ENCODE measurements around the gene INPP4B.

INPP4B gene

GRCh38 chr4:142393127-142393526 is 453.0 kb downstream of the INPP4B start:
- no peak overlapping the region for H3K14ac ChIP-seq (ENCODE audit: low read length)
- no peak overlapping the region for H2BK12ac ChIP-seq (ENCODE audit: low read length)
- no peak overlapping the region for H2BK120ac ChIP-seq (ENCODE audit: low read depth, low read length)
- no peak for DNase-seq (ENCODE audit: low spot score)
- H3K4me1 ChIP-seq (ENCODE audit: control insufficient read depth in 2 of 2, insufficient read depth in 1 of 2, low read depth in 1 of 2, low read length in 2 of 2): no peaks in the 10 kb centered on the region
- H2BK5ac ChIP-seq (ENCODE audit: low read length): no peak overlapping the region
- H3K23ac ChIP-seq (ENCODE audit: low read depth, low read length, poor library complexity): no peak overlapping the region
- no peak overlapping the region for H4K8ac ChIP-seq (ENCODE audit: low read depth, low read length)
- H3K18ac ChIP-seq (ENCODE audit: low read length): no peak overlapping the region
- no peak overlapping the region for H2AK5ac ChIP-seq (ENCODE audit: low read depth, low read length)
- H3K9me3 ChIP-seq (replicated peaks in 1 of 2; ENCODE audit: control insufficient read depth in 2 of 2, insufficient read depth in 1 of 2, low read depth in 1 of 2, low read length in 2 of 2): peaks cover 0 to 4% of the 10 kb centered on the region in 2 donors
- no peak overlapping the region for H3K9ac ChIP-seq (ENCODE audit: low read depth, low read length, poor library complexity)
- H3K4me2 ChIP-seq (ENCODE audit: insufficient read depth, low read length, poor library complexity, severe bottlenecking): no peak overlapping the region
- H3K27me3 ChIP-seq (ENCODE audit: control insufficient read depth in 3 of 3, insufficient read depth in 3 of 3, low read depth in 1 of 3, low read length in 3 of 3): no peaks in the 10 kb centered on the region
- no peak overlapping the region for H2AFZ ChIP-seq (ENCODE audit: low read length)
- H3K4ac ChIP-seq (ENCODE audit: low read length): no peak overlapping the region
- no peak overlapping the region for H3K4me3 ChIP-seq (ENCODE audit: low read length in 2 of 2)
- no peaks in the 10 kb centered on the region for H3K79me1 ChIP-seq (ENCODE audit: low read depth, low read length)
- WGBS, 2 donors (ENCODE audit: extremely low coverage in 2 of 2, insufficient read length in 2 of 2, insufficient replicate concordance in 1 of 2): no CpG with 5 or more reads among the region's 4 CpGs
- H3K27ac ChIP-seq (replicated peaks; ENCODE audit: low read length): no peak overlapping the region
- H3K36me3 ChIP-seq (replicated peaks in 1 of 2; ENCODE audit: control insufficient read depth in 2 of 2, insufficient read depth in 2 of 2, low read length in 2 of 2): no peaks in the 10 kb centered on the region
- H2BK15ac ChIP-seq (ENCODE audit: low read length): no peak overlapping the region
- no peak overlapping the region for H4K91ac ChIP-seq (ENCODE audit: low read depth, low read length, poor library complexity)

- Histone ChIP-seq H2BK15ac (ENCODE audit: low read length) (no peak overlapping the region), H3K27me3 (ENCODE audit: control insufficient read depth in 3 of 3, insufficient read depth in 3 of 3, low read depth in 1 of 3, low read length in 3 of 3) (no peaks in the 10 kb centered on the region), H2AK5ac (ENCODE audit: low read depth, low read length) (no peak overlapping the region), H4K8ac (ENCODE audit: low read depth, low read length) (no peak overlapping the region), H3K4me2 (ENCODE audit: insufficient read depth, low read length, poor library complexity, severe bottlenecking) (no peak overlapping the region), H3K36me3 (replicated peaks in 1 of 2; ENCODE audit: control insufficient read depth in 2 of 2, insufficient read depth in 2 of 2, low read length in 2 of 2) (no peaks in the 10 kb centered on the region), H2AFZ (ENCODE audit: low read length) (no peak overlapping the region), H4K91ac (ENCODE audit: low read depth, low read length, poor library complexity) (no peak overlapping the region), H3K23ac (ENCODE audit: low read depth, low read length, poor library complexity) (no peak overlapping the region), H3K18ac (ENCODE audit: low read length) (no peak overlapping the region), H2BK120ac (ENCODE audit: low read depth, low read length) (no peak overlapping the region), H3K4me3 (ENCODE audit: low read length in 2 of 2) (no peak overlapping the region), H3K9me3 (replicated peaks in 1 of 2; ENCODE audit: control insufficient read depth in 2 of 2, insufficient read depth in 1 of 2, low read depth in 1 of 2, low read length in 2 of 2) (no peaks in the 10 kb centered on the region), H2BK5ac (ENCODE audit: low read length) (no peak overlapping the region), H3K4ac (ENCODE audit: low read length) (no peak overlapping the region), H3K14ac (ENCODE audit: low read length) (no peak overlapping the region), H3K4me1 (ENCODE audit: control insufficient read depth in 2 of 2, insufficient read depth in 1 of 2, low read depth in 1 of 2, low read length in 2 of 2) (no peaks in the 10 kb centered on the region), H3K27ac (replicated peaks; ENCODE audit: low read length) (no peak overlapping the region), H3K9ac (ENCODE audit: low read depth, low read length, poor library complexity) (no peak overlapping the region), H3K79me1 (ENCODE audit: low read depth, low read length) (no peaks in the 10 kb centered on the region), H2BK12ac (ENCODE audit: low read length) (no peak overlapping the region)
- DNase-seq (ENCODE audit: low spot score): no peak
- WGBS, 2 donors (ENCODE audit: extremely low coverage in 2 of 2, insufficient read length in 2 of 2, insufficient replicate concordance in 1 of 2): no CpG with 5 or more reads among the region's 6 CpGs
Observed at GRCh38 chr4:142386856-142387255, 459.2 kb downstream of the INPP4B start.

GRCh38 chr4:142386449-142386848 is 459.7 kb downstream of the INPP4B start:
- Histone ChIP-seq H3K4ac (ENCODE audit: low read length) (no peak overlapping the region), H3K4me1 (ENCODE audit: control insufficient read depth in 2 of 2, insufficient read depth in 1 of 2, low read depth in 1 of 2, low read length in 2 of 2) (no peaks in the 10 kb centered on the region), H3K18ac (ENCODE audit: low read length) (no peak overlapping the region), H3K4me3 (ENCODE audit: low read length in 2 of 2) (no peak overlapping the region), H3K9ac (ENCODE audit: low read depth, low read length, poor library complexity) (no peak overlapping the region), H4K8ac (ENCODE audit: low read depth, low read length) (no peak overlapping the region), H2BK5ac (ENCODE audit: low read length) (no peak overlapping the region), H2AFZ (ENCODE audit: low read length) (no peak overlapping the region), H3K23ac (ENCODE audit: low read depth, low read length, poor library complexity) (no peak overlapping the region), H3K4me2 (ENCODE audit: insufficient read depth, low read length, poor library complexity, severe bottlenecking) (no peak overlapping the region), H4K91ac (ENCODE audit: low read depth, low read length, poor library complexity) (no peak overlapping the region), H2BK15ac (ENCODE audit: low read length) (no peak overlapping the region), H3K36me3 (replicated peaks in 1 of 2; ENCODE audit: control insufficient read depth in 2 of 2, insufficient read depth in 2 of 2, low read length in 2 of 2) (no peaks in the 10 kb centered on the region), H2BK12ac (ENCODE audit: low read length) (no peak overlapping the region), H3K79me1 (ENCODE audit: low read depth, low read length) (no peaks in the 10 kb centered on the region), H3K27ac (replicated peaks; ENCODE audit: low read length) (no peak overlapping the region), H3K14ac (ENCODE audit: low read length) (no peak overlapping the region), H2AK5ac (ENCODE audit: low read depth, low read length) (no peak overlapping the region), H2BK120ac (ENCODE audit: low read depth, low read length) (no peak overlapping the region), H3K9me3 (replicated peaks in 1 of 2; ENCODE audit: control insufficient read depth in 2 of 2, insufficient read depth in 1 of 2, low read depth in 1 of 2, low read length in 2 of 2) (no peaks in the 10 kb centered on the region), H3K27me3 (ENCODE audit: control insufficient read depth in 3 of 3, insufficient read depth in 3 of 3, low read depth in 1 of 3, low read length in 3 of 3) (no peaks in the 10 kb centered on the region)
- DNase-seq (ENCODE audit: low spot score): no peak
- no CpG with 5 or more reads among the region's 8 CpGs for WGBS, 2 donors (ENCODE audit: extremely low coverage in 2 of 2, insufficient read length in 2 of 2, insufficient replicate concordance in 1 of 2)

GRCh38 chr4:142383800-142384470 is 462.2 kb downstream of the INPP4B start:
- Histone ChIP-seq H3K4me1 (ENCODE audit: control insufficient read depth in 2 of 2, insufficient read depth in 1 of 2, low read depth in 1 of 2, low read length in 2 of 2) (peaks cover 2 to 3% of the 10 kb centered on the region in 2 donors), H2AFZ (ENCODE audit: low read length) (no peak overlapping the region), H2BK15ac (ENCODE audit: low read length) (no peak overlapping the region), H3K27ac (replicated peaks; ENCODE audit: low read length) (no peak overlapping the region), H3K79me1 (ENCODE audit: low read depth, low read length) (no peaks in the 10 kb centered on the region), H4K91ac (ENCODE audit: low read depth, low read length, poor library complexity) (no peak overlapping the region), H2BK120ac (ENCODE audit: low read depth, low read length) (no peak overlapping the region), H3K9me3 (replicated peaks in 1 of 2; ENCODE audit: control insufficient read depth in 2 of 2, insufficient read depth in 1 of 2, low read depth in 1 of 2, low read length in 2 of 2) (no peaks in the 10 kb centered on the region), H3K4me2 (ENCODE audit: insufficient read depth, low read length, poor library complexity, severe bottlenecking) (no peak overlapping the region), H3K27me3 (ENCODE audit: control insufficient read depth in 3 of 3, insufficient read depth in 3 of 3, low read depth in 1 of 3, low read length in 3 of 3) (no peaks in the 10 kb centered on the region), H3K14ac (ENCODE audit: low read length) (no peak overlapping the region), H2AK5ac (ENCODE audit: low read depth, low read length) (no peak overlapping the region), H2BK12ac (ENCODE audit: low read length) (no peak overlapping the region), H3K4me3 (ENCODE audit: low read length in 2 of 2) (no peak overlapping the region), H2BK5ac (ENCODE audit: low read length) (no peak overlapping the region), H4K8ac (ENCODE audit: low read depth, low read length) (no peak overlapping the region), H3K4ac (ENCODE audit: low read length) (no peak overlapping the region), H3K23ac (ENCODE audit: low read depth, low read length, poor library complexity) (no peak overlapping the region), H3K9ac (ENCODE audit: low read depth, low read length, poor library complexity) (no peak overlapping the region), H3K36me3 (replicated peaks in 1 of 2; ENCODE audit: control insufficient read depth in 2 of 2, insufficient read depth in 2 of 2, low read length in 2 of 2) (no peaks in the 10 kb centered on the region), H3K18ac (ENCODE audit: low read length) (no peak overlapping the region)
- no peak for DNase-seq (ENCODE audit: low spot score)
- no CpG with 5 or more reads among the region's 4 CpGs for WGBS, 2 donors (ENCODE audit: extremely low coverage in 2 of 2, insufficient read length in 2 of 2, insufficient replicate concordance in 1 of 2)
